CD8-positive, alpha-beta memory T cell (primary cell): ENCODE data around the gene MINPP1. TPM values are rescaled to one million over a fixed set of nuclear protein-coding genes. Genes with fewer than 3 reads are reported as not detected.

Source experiments
- CTCF ChIA-PET: fragments of 350-600 bp; sonication (Branson Sonifier 250); formaldehyde crosslinking; loops from one replicate; lab custom pipeline; 2021; ENCODE audit warnings: antibody characterized with exemption; lab: Charles Lee
- POLR2A ChIA-PET: fragments of 350-600 bp; sonication (Branson Sonifier 250); formaldehyde crosslinking; loops from one replicate; lab custom pipeline; 2021; ENCODE audit warnings: antibody characterized with exemption; lab: Charles Lee
- DNase-seq, 5 donors: peaks; one replicate each; pipeline versions ENCODE4 v3.0.0 to v3.0.0-alpha.2; 2020 to 2022; ENCODE audit warnings: mixed read lengths in 1 of 5
- H3K27ac ChIP-seq: one replicate; pipeline ENCODE4 v1.7.0; 2013; ENCODE audit warnings: low read depth, mild to moderate bottlenecking, low read length, moderate library complexity
- H3K27me3 ChIP-seq: 2 replicates; pipeline ENCODE4 v1.7.0; 2013; ENCODE audit warnings: low read length, mild to moderate bottlenecking; ENCODE audit not compliant: insufficient read depth, poor library complexity, severe bottlenecking
- H3K36me3 ChIP-seq: 2 replicates; pipeline ENCODE4 v1.7.0; 2013; ENCODE audit warnings: mild to moderate bottlenecking, low read length, moderate library complexity; ENCODE audit not compliant: insufficient read depth
- H3K4me1 ChIP-seq: 2 replicates; pipeline ENCODE4 v1.7.0; 2013; ENCODE audit warnings: mild to moderate bottlenecking, low read length, moderate library complexity; ENCODE audit not compliant: insufficient read depth
- H3K4me3 ChIP-seq: 2 replicates; pipeline ENCODE4 v1.7.0; 2013; ENCODE audit warnings: mild to moderate bottlenecking, low read length
- H3K9me3 ChIP-seq: 2 replicates; pipeline ENCODE4 v1.7.0; 2013; ENCODE audit warnings: mild to moderate bottlenecking, low read length
- H3K27ac Mint-ChIP-seq, 8 donors: one replicate each; pipeline ENCODE4 v1.8.0; 2020 to 2021; ENCODE audit warnings: mixed read lengths in 8 of 8, mild to moderate bottlenecking in 6 of 8, inconsistent platforms in 3 of 8, moderate library complexity in 3 of 8
- H3K27me3 Mint-ChIP-seq, 2 donors: one replicate each; pipeline ENCODE4 v1.8.0; 2020 to 2021; ENCODE audit warnings: mixed read lengths in 2 of 2, mild to moderate bottlenecking in 1 of 2, moderate library complexity in 1 of 2
- H3K36me3 Mint-ChIP-seq, 3 donors: one replicate each; pipeline ENCODE4 v1.8.0; 2020 to 2021; ENCODE audit warnings: mixed read lengths in 3 of 3, inconsistent platforms in 1 of 3, mild to moderate bottlenecking in 1 of 3
- H3K4me1 Mint-ChIP-seq, 3 donors: one replicate each; pipeline ENCODE4 v1.8.0; 2020 to 2021; ENCODE audit warnings: mixed read lengths in 3 of 3, inconsistent platforms in 1 of 3, mild to moderate bottlenecking in 1 of 3
- H3K4me3 Mint-ChIP-seq, 7 donors: one replicate each; pipeline ENCODE4 v1.8.0; 2020 to 2021; ENCODE audit warnings: mixed read lengths in 7 of 7, mild to moderate bottlenecking in 6 of 7, moderate library complexity in 4 of 7, inconsistent platforms in 2 of 7
- H3K9me3 Mint-ChIP-seq, 5 donors: one replicate each; pipeline ENCODE4 v1.8.0; 2020 to 2022; ENCODE audit warnings: mixed read lengths in 5 of 5, mild to moderate bottlenecking in 3 of 5, moderate library complexity in 2 of 5, inconsistent platforms in 1 of 5
- polyA plus RNA-seq: library from polyadenylated mRNA; unstranded; fragments of 300-500 nt; fragmentation: Illumina TruSeq; gene quantifications from one replicate; pipeline ENCODE4 v1.2.3, GENCODE V29; 2021
- total RNA-seq, 2 experiments: library from RNA; stranded (reverse); gene quantifications; one replicate each; pipeline ENCODE4 v1.2.3, GENCODE V29; 2021

MINPP1 gene
- total and polyA plus RNA-seq, 3 experiments from 2014 or later, result 8.7 to 17.0 (median 16.2) TPM

DNA sequence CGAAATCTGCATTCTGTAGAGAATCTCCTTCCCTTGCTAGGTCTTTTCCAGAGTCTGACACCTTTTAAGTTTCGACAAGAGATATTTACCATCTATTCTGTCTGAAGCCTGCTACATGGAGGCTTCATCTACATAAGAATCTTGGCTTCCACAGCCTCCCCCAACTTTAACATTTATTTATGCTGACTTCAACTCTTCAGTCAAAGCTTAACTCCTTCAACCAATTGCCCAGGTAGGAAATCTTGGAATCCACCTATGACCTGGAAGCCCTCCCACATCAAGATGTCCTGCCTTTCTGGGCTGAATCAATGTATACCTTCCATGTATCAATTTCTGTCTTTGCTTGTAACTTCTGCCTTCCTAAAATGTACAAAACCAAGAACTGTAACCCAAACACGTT lies 54.7 kb downstream of the MINPP1 start:
- DNase-seq, result no peak
- no peaks in the 10 kb centered on the region for H3K36me3 ChIP-seq
- ChIA-PET POLR2A (interaction anchor here (0.8 kb wide), 1 partner anchor 13 kb away, joined by 8 read pairs; no protein-coding TSS in a partner anchor), CTCF (no interaction called here)
- no peak overlapping the region for H3K4me3 ChIP-seq
- Mint-ChIP-seq H3K36me3 (peaks cover under 1 to 14% (median 5%) of the 10 kb centered on the region in 3 donors), H3K9me3 (peaks cover 0 to 14% (median 8%) of the 10 kb centered on the region in 5 donors), H3K4me3 (no peak overlapping the region), H3K27ac (peak overlapping the region in 1 of 8 donors; percentile 50), H3K27me3 (peaks cover 0 to 6% of the 10 kb centered on the region in 2 donors), H3K4me1 (no peaks in the 10 kb centered on the region)
- no peaks in the 10 kb centered on the region for H3K4me1 ChIP-seq
- H3K27me3 ChIP-seq, result no peaks in the 10 kb centered on the region
- H3K9me3 ChIP-seq, result peaks cover 1% of the 10 kb centered on the region
- H3K27ac ChIP-seq, result no peak overlapping the region

DNA sequence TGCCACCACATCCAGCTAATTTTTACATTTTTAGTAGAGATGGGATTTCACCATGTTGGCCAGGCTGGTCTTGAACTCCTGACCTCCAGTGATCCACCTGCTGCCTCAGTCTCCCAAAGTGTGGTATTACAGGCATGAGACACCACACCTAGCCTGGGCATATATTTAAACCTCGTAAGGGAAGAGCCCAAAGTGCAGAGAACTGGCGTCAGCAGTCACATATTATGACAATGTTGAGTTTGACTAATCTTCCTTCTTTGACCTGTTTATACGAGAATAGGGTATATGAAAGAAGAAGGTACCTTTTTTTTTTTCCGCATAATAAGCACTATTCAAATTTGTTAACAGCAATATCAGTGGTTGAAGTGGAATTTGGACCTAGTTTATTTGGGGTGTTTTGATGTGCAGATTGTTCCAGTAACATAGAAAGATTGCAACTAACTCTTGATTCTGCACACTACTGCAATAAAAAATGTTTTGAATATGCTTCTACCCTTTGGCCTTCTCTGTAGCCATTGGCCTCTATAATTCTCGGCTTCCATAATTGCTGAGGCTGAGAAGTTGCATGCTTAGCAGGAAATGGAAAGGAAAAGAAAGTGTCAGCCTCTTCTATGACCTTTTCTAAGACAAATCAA lies 55.9 kb downstream of the MINPP1 start:
- ChIA-PET POLR2A (no interaction called here), CTCF (no interaction called here)
- Histone ChIP-seq H3K27ac (no peak overlapping the region), H3K9me3 (peaks cover 5% of the 10 kb centered on the region), H3K27me3 (no peaks in the 10 kb centered on the region), H3K4me3 (no peak overlapping the region), H3K36me3 (no peaks in the 10 kb centered on the region), H3K4me1 (no peaks in the 10 kb centered on the region)
- no peak for DNase-seq
- H3K27me3 Mint-ChIP-seq, result peaks cover 5 to 14% of the 10 kb centered on the region in 2 donors
- H3K4me1 Mint-ChIP-seq, result no peaks in the 10 kb centered on the region
- peaks cover 0 to 14% (median 5%) of the 10 kb centered on the region in 3 donors for H3K36me3 Mint-ChIP-seq
- H3K9me3 Mint-ChIP-seq, result peaks cover 8 to 25% (median 20%) of the 10 kb centered on the region in 5 donors
- no peak overlapping the region for H3K4me3 Mint-ChIP-seq
- no peak overlapping the region for H3K27ac Mint-ChIP-seq

DNA sequence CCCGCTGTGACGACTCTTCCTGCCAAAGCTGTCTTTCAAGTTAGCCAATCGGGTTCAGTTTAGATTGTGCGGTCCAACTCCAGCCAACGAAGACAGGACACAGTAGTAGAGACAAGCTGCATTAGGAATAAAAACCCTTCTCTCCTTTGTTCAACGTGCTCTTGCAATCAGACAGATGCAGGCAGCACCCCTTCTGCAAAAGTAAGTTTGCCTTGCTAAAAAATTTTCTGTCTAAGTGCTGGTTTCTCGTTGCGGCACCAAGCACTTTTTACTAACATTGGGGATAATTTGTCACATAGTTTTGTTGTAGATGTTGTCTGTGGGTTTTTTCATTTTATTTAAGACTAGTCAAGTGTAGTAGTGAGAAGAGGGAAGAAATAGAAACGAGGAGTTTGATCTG lies 58.1 kb downstream of the MINPP1 start:
- Mint-ChIP-seq H3K4me1 (no peaks in the 10 kb centered on the region), H3K36me3 (peaks cover 0 to 21% (median 2%) of the 10 kb centered on the region in 3 donors), H3K9me3 (peaks cover 13 to 34% (median 26%) of the 10 kb centered on the region in 5 donors), H3K4me3 (no peak overlapping the region), H3K27me3 (peaks cover 10 to 27% of the 10 kb centered on the region in 2 donors), H3K27ac (no peak overlapping the region)
- no peak for DNase-seq
- ChIA-PET CTCF (no interaction called here), POLR2A (no interaction called here)
- no peaks in the 10 kb centered on the region for H3K27me3 ChIP-seq
- no peak overlapping the region for H3K4me3 ChIP-seq
- H3K4me1 ChIP-seq, result no peaks in the 10 kb centered on the region
- H3K36me3 ChIP-seq, result no peaks in the 10 kb centered on the region
- peaks cover 5% of the 10 kb centered on the region for H3K9me3 ChIP-seq
- no peak overlapping the region for H3K27ac ChIP-seq

DNA sequence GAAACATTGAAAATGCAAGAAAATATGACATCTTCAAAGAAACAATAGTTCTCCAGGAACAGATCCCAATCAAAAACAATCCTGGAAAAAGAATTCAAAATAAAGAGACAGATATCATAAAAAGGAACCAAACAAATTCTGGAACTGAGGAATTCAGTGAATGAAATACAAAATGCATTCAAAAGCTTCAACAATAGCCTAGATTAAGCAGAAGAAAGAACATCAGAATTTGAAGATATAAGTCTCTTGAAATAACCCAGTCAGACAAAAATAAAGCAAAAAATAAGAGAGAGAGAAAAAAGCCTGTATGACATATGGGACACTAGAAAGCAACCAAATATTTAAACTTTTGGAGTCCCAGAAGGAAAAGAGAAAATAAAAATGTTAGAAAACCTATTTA lies 60.3 kb downstream of the MINPP1 start:
- H3K27ac Mint-ChIP-seq, result no peak overlapping the region
- H3K9me3 Mint-ChIP-seq, result peaks cover 13 to 38% (median 26%) of the 10 kb centered on the region in 5 donors
- no peak overlapping the region for H3K4me3 ChIP-seq
- no peak overlapping the region for H3K27ac ChIP-seq
- peaks cover 0 to 21% (median 2%) of the 10 kb centered on the region in 3 donors for H3K36me3 Mint-ChIP-seq
- no peaks in the 10 kb centered on the region for H3K36me3 ChIP-seq
- POLR2A ChIA-PET, result no interaction called here
- peaks cover 13 to 44% of the 10 kb centered on the region in 2 donors for H3K27me3 Mint-ChIP-seq
- H3K4me1 Mint-ChIP-seq, result no peaks in the 10 kb centered on the region
- DNase-seq, result no peak
- H3K9me3 ChIP-seq, result peaks cover 5% of the 10 kb centered on the region
- H3K27me3 ChIP-seq, result no peaks in the 10 kb centered on the region
- CTCF ChIA-PET, result no interaction called here
- H3K4me1 ChIP-seq, result no peaks in the 10 kb centered on the region
- H3K4me3 Mint-ChIP-seq, result no peak overlapping the region

DNA sequence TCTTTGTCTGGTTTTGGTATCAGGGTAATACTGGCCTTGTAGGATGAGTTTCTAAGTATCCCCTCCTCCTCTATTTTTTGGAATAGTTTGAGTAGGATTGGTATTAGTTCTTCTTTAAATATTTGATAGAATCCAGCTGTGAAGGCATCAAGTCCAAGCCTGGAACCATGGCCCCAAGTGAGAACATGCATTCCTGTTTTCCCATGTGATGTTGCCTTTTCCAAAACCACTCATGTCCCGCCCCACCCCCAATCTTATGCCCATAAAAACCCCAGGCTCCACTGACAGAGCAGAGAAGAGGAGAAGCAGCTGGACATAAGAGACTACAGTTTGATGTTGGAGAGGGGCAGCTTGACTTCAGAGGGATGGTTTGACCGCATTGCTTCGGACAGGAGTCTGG lies 71.2 kb downstream of the MINPP1 start:
- DNase-seq, result no peak
- Mint-ChIP-seq H3K4me3 (no peak overlapping the region), H3K9me3 (peaks cover 2 to 11% (median 7%) of the 10 kb centered on the region in 5 donors), H3K36me3 (no peaks in the 10 kb centered on the region), H3K27ac (no peak overlapping the region), H3K27me3 (peaks cover 31 to 53% of the 10 kb centered on the region in 2 donors), H3K4me1 (no peaks in the 10 kb centered on the region)
- H3K27ac ChIP-seq, result no peak overlapping the region
- ChIA-PET POLR2A (no interaction called here), CTCF (no interaction called here)
- no peaks in the 10 kb centered on the region for H3K36me3 ChIP-seq
- H3K27me3 ChIP-seq, result no peaks in the 10 kb centered on the region
- no peaks in the 10 kb centered on the region for H3K9me3 ChIP-seq
- no peak overlapping the region for H3K4me3 ChIP-seq
- H3K4me1 ChIP-seq, result no peaks in the 10 kb centered on the region

DNA sequence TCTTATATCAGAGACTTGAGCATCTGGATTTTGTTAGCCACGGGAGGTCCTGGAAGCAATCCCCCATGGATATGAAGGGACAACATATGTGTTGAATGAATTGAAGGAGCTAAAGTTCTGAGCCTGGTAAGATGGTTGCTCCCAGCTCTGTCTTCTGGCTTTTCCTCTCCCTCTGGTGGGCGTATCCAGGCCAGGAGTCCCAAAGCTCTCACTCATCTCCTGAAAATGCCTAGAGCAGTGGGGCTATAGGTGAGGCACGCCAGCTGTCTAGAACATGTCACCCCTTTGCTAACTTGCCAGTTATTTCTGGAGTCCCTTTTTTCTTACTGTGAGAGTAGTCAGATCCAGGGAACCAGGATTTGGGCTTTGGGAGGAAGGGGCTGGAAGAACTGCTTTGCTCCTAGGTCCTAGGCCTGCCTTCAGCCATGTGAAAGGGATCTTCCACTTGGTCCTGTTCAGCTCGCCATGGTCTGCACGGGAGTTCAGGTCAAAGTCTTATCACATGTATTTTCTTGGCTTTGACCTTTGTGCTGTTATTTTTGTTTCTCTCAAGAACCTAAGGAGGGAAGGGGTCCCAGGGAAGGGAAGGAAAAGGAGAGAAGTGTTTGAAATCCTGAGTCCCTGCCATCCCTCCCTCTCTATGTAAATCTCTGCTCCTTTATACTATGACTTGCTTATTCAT lies 73.6 kb downstream of the MINPP1 start:
- Mint-ChIP-seq H3K4me1 (no peaks in the 10 kb centered on the region), H3K9me3 (peaks cover 0 to 4% (median 0%) of the 10 kb centered on the region in 5 donors), H3K27ac (no peak overlapping the region), H3K4me3 (no peak overlapping the region), H3K27me3 (peaks cover 24 to 56% of the 10 kb centered on the region in 2 donors), H3K36me3 (no peaks in the 10 kb centered on the region)
- Histone ChIP-seq H3K27ac (no peak overlapping the region), H3K36me3 (no peaks in the 10 kb centered on the region), H3K27me3 (no peaks in the 10 kb centered on the region), H3K4me3 (no peak overlapping the region), H3K9me3 (no peaks in the 10 kb centered on the region), H3K4me1 (no peaks in the 10 kb centered on the region)
- ChIA-PET POLR2A (no interaction called here), CTCF (no interaction called here)
- no peak for DNase-seq

DNA sequence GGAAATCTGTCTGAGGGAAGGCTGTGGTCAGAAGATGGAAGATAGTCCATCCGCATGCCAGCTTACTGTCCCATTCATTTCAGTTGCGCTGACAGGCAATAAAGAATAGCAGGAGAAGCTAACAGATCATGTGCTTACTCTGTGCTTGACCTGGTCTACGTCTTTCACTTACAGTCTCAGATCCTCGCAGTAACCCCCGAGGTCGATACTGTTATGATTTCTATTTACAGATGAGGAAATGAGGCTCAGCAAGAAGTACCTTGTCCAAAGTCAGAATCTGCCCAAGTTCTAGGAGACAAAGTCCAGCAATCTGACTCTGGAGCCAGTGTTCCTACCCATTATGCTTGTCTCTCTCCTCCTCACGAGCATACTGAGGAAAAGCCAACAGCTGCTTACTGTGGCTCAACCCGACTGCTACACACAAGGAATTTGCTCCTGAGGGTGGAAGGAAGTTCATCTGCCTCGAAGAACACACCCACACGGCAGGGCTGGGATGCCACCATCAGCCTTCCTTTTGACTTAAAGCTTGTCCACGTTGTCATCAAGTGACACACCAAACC lies 74.2 kb downstream of the MINPP1 start:
- ChIA-PET CTCF (no interaction called here), POLR2A (no interaction called here)
- no peaks in the 10 kb centered on the region for H3K36me3 Mint-ChIP-seq
- H3K4me3 ChIP-seq, result no peak overlapping the region
- H3K9me3 Mint-ChIP-seq, result peaks cover 0 to 4% (median 0%) of the 10 kb centered on the region in 5 donors
- H3K4me1 ChIP-seq, result no peaks in the 10 kb centered on the region
- H3K4me3 Mint-ChIP-seq, result no peak overlapping the region
- H3K4me1 Mint-ChIP-seq, result no peaks in the 10 kb centered on the region
- no peak overlapping the region for H3K27ac ChIP-seq
- H3K27me3 ChIP-seq, result no peaks in the 10 kb centered on the region
- no peak for DNase-seq
- H3K36me3 ChIP-seq, result no peaks in the 10 kb centered on the region
- H3K27ac Mint-ChIP-seq, result no peak overlapping the region
- peaks cover 24 to 56% of the 10 kb centered on the region in 2 donors for H3K27me3 Mint-ChIP-seq
- no peaks in the 10 kb centered on the region for H3K9me3 ChIP-seq

DNA sequence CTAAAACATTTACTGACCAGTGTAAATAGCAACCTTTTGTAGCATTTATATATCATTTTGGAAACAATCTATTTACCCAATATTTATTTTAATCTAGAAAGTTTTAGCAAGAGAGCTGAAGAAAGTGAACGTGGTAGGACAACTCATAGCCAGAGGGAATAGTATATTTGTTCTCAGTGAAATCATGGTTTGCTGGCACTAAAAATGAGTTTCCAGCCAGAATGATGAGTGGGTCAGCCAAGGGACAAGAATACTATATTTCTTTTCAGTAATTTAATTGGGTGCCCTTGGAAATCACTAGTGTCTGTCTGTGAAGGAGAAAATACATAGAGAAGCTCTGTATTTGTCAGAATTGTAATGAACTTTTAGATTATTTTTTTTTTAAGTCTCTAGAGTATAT lies 74.9 kb downstream of the MINPP1 start:
- H3K27me3 Mint-ChIP-seq, result peaks cover 24 to 59% of the 10 kb centered on the region in 2 donors
- H3K4me3 Mint-ChIP-seq, result no peak overlapping the region
- no peak for DNase-seq
- no peaks in the 10 kb centered on the region for H3K4me1 Mint-ChIP-seq
- Histone ChIP-seq H3K9me3 (no peaks in the 10 kb centered on the region), H3K27ac (no peak overlapping the region), H3K36me3 (no peaks in the 10 kb centered on the region), H3K27me3 (no peaks in the 10 kb centered on the region), H3K4me3 (no peak overlapping the region), H3K4me1 (no peaks in the 10 kb centered on the region)
- H3K9me3 Mint-ChIP-seq, result peaks cover 0 to 4% (median 0%) of the 10 kb centered on the region in 5 donors
- POLR2A ChIA-PET, result no interaction called here
- no peaks in the 10 kb centered on the region for H3K36me3 Mint-ChIP-seq
- CTCF ChIA-PET, result no interaction called here
- no peak overlapping the region for H3K27ac Mint-ChIP-seq
